Measurements from ENCODE around the gene NFKBIE.

NFKBIE gene

GRCh38 chr6:44258921-44259320 is 6.4 kb downstream of the NFKBIE start:
- H3K23ac ChIP-seq (ENCODE audit: low read length in 2 of 2): no peak overlapping the region
- H3K27ac ChIP-seq (ENCODE audit: low read length, poor library complexity, severe bottlenecking): no peak overlapping the region
- H3K79me1 ChIP-seq (replicated peaks; ENCODE audit: low read length, poor library complexity, severe bottlenecking): peaks cover 27% of the 10 kb centered on the region
- 97% methylated on average over 3 of the region's 3 CpGs for WGBS
- no peak overlapping the region for H2BK120ac ChIP-seq (ENCODE audit: low read depth, low read length)
- H3K36me3 ChIP-seq (ENCODE audit: control insufficient read depth in 1 of 2, insufficient read depth in 2 of 2, low read depth in 1 of 2, low read length in 2 of 2): peaks cover 48 to 51% of the 10 kb centered on the region in 2 experiments
- H2BK15ac ChIP-seq (ENCODE audit: low read depth, poor library complexity, severe bottlenecking): no peak overlapping the region
- no peak overlapping the region for H3K4me3 ChIP-seq (ENCODE audit: insufficient read depth in 1 of 2, low read depth in 1 of 2, low read length in 2 of 2)
- H2AFZ ChIP-seq (ENCODE audit: low read depth, low read length): no peak overlapping the region
- no peak overlapping the region for H3K4ac ChIP-seq (ENCODE audit: low read depth in 1 of 2, low read length in 2 of 2)
- H2AK5ac ChIP-seq (ENCODE audit: low read length, severe bottlenecking): no peak overlapping the region
- H3K4me1 ChIP-seq (ENCODE audit: control insufficient read depth, insufficient read depth, low read depth, low read length): peaks cover 43% of the 10 kb centered on the region
- H3K9me3 ChIP-seq (ENCODE audit: control insufficient read depth, low read length): no peaks in the 10 kb centered on the region
- no peaks in the 10 kb centered on the region for H3K27me3 ChIP-seq (ENCODE audit: control insufficient read depth in 1 of 2, insufficient read depth in 1 of 2, low read length in 2 of 2)
- no peak overlapping the region for H3K9ac ChIP-seq (ENCODE audit: low read length)
- no peak overlapping the region for H3K18ac ChIP-seq (ENCODE audit: low read depth in 1 of 2, low read length in 2 of 2)
- no peak overlapping the region for H2BK5ac ChIP-seq (ENCODE audit: low read depth, low read length, poor library complexity, severe bottlenecking)
- H3K14ac ChIP-seq (ENCODE audit: low read length in 2 of 2): no peak overlapping the region
- H4K91ac ChIP-seq (ENCODE audit: low read length): no peak overlapping the region
- H2BK12ac ChIP-seq (ENCODE audit: low read length in 2 of 2): no peak overlapping the region
- DNase-seq: no peak
- H3K4me2 ChIP-seq (ENCODE audit: low read length, poor library complexity, severe bottlenecking): no peak overlapping the region
- H4K8ac ChIP-seq (ENCODE audit: low read length): no peak overlapping the region

- Histone ChIP-seq H3K23ac (ENCODE audit: low read length in 2 of 2) (no peak overlapping the region), H4K91ac (ENCODE audit: low read length) (peak overlapping the region; percentile 64), H2AFZ (ENCODE audit: low read depth, low read length) (no peak overlapping the region), H4K8ac (ENCODE audit: low read length) (peak overlapping the region; percentile 21), H3K4ac (ENCODE audit: low read depth in 1 of 2, low read length in 2 of 2) (no peak overlapping the region), H3K18ac (ENCODE audit: low read depth in 1 of 2, low read length in 2 of 2) (no peak overlapping the region), H3K14ac (ENCODE audit: low read length in 2 of 2) (no peak overlapping the region), H3K9me3 (ENCODE audit: control insufficient read depth, low read length) (no peaks in the 10 kb centered on the region), H2BK5ac (ENCODE audit: low read depth, low read length, poor library complexity, severe bottlenecking) (no peak overlapping the region), H2BK120ac (ENCODE audit: low read depth, low read length) (no peak overlapping the region), H3K79me1 (replicated peaks; ENCODE audit: low read length, poor library complexity, severe bottlenecking) (peaks cover 23% of the 10 kb centered on the region), H2BK15ac (ENCODE audit: low read depth, poor library complexity, severe bottlenecking) (no peak overlapping the region), H3K4me3 (ENCODE audit: insufficient read depth in 1 of 2, low read depth in 1 of 2, low read length in 2 of 2) (no peak overlapping the region), H3K27ac (ENCODE audit: low read length, poor library complexity, severe bottlenecking) (no peak overlapping the region), H3K9ac (ENCODE audit: low read length) (no peak overlapping the region), H2AK5ac (ENCODE audit: low read length, severe bottlenecking) (no peak overlapping the region), H3K27me3 (ENCODE audit: control insufficient read depth in 1 of 2, insufficient read depth in 1 of 2, low read length in 2 of 2) (no peaks in the 10 kb centered on the region), H3K4me2 (ENCODE audit: low read length, poor library complexity, severe bottlenecking) (no peak overlapping the region), H2BK12ac (ENCODE audit: low read length in 2 of 2) (no peak overlapping the region), H3K36me3 (ENCODE audit: control insufficient read depth in 1 of 2, insufficient read depth in 2 of 2, low read depth in 1 of 2, low read length in 2 of 2) (peaks cover 53% of the 10 kb centered on the region in 2 experiments), H3K4me1 (ENCODE audit: control insufficient read depth, insufficient read depth, low read depth, low read length) (peaks cover 38% of the 10 kb centered on the region)
- 85% methylated on average over 9 of the region's 9 CpGs for WGBS
- DNase-seq: no peak
Observed at GRCh38 chr6:44258325-44258863, 7.0 kb downstream of the NFKBIE start.

- Histone ChIP-seq H3K4me2 (ENCODE audit: low read length, poor library complexity, severe bottlenecking) (peak overlapping the region; percentile 40), H3K4ac (ENCODE audit: low read depth in 1 of 2, low read length in 2 of 2) (peak overlapping the region; percentile 0 to 3), H3K14ac (ENCODE audit: low read length in 2 of 2) (peak overlapping the region in 1 of 2 experiments; percentile 0), H3K79me1 (replicated peaks; ENCODE audit: low read length, poor library complexity, severe bottlenecking) (peaks cover 23% of the 10 kb centered on the region), H2BK120ac (ENCODE audit: low read depth, low read length) (peak overlapping the region; percentile 2), H3K9me3 (ENCODE audit: control insufficient read depth, low read length) (no peaks in the 10 kb centered on the region), H4K91ac (ENCODE audit: low read length) (peak overlapping the region; percentile 64), H3K9ac (ENCODE audit: low read length) (peak overlapping the region; percentile 79), H3K27me3 (ENCODE audit: control insufficient read depth in 1 of 2, insufficient read depth in 1 of 2, low read length in 2 of 2) (no peaks in the 10 kb centered on the region), H2BK12ac (ENCODE audit: low read length in 2 of 2) (peak overlapping the region in 1 of 2 experiments; percentile 2), H2AFZ (ENCODE audit: low read depth, low read length) (peak overlapping the region; percentile 30), H3K18ac (ENCODE audit: low read depth in 1 of 2, low read length in 2 of 2) (peak overlapping the region; percentile 34 to 64), H3K4me1 (ENCODE audit: control insufficient read depth, insufficient read depth, low read depth, low read length) (peaks cover 32% of the 10 kb centered on the region), H3K4me3 (ENCODE audit: insufficient read depth in 1 of 2, low read depth in 1 of 2, low read length in 2 of 2) (peak overlapping the region; percentile 81 to 90), H3K27ac (ENCODE audit: low read length, poor library complexity, severe bottlenecking) (peak overlapping the region; percentile 38), H3K36me3 (ENCODE audit: control insufficient read depth in 1 of 2, insufficient read depth in 2 of 2, low read depth in 1 of 2, low read length in 2 of 2) (peaks cover 59% of the 10 kb centered on the region in 2 experiments), H2BK15ac (ENCODE audit: low read depth, poor library complexity, severe bottlenecking) (peak overlapping the region; percentile 93), H3K23ac (ENCODE audit: low read length in 2 of 2) (peak overlapping the region in 1 of 2 experiments; percentile 78), H4K8ac (ENCODE audit: low read length) (peak overlapping the region; percentile 86), H2AK5ac (ENCODE audit: low read length, severe bottlenecking) (no peak overlapping the region), H2BK5ac (ENCODE audit: low read depth, low read length, poor library complexity, severe bottlenecking) (no peak overlapping the region)
- WGBS: 46% methylated on average over 15 of the region's 15 CpGs
- no peak for DNase-seq
Observed at GRCh38 chr6:44257753-44258324, 7.5 kb downstream of the NFKBIE start.

GRCh38 chr6:44257025-44257752 is 8.2 kb downstream of the NFKBIE start, which contains the start of gene SLC35B2:
Gene SLC35B2 (minus strand): TSS chr6:44257528. CDS start chr6:44257410, 118 bp downstream.
- Histone ChIP-seq H2BK5ac (ENCODE audit: low read depth, low read length, poor library complexity, severe bottlenecking) (peak within 1 kb of the TSS; percentile 61), H3K9ac (ENCODE audit: low read length) (peak within 1 kb of the TSS; percentile 95), H2BK12ac (ENCODE audit: low read length in 2 of 2) (peak within 1 kb of the TSS in 1 of 2 experiments; percentile 15), H3K79me1 (replicated peaks; ENCODE audit: low read length, poor library complexity, severe bottlenecking) (peaks cover 22% of the 10 kb centered on the region), H2BK15ac (ENCODE audit: low read depth, poor library complexity, severe bottlenecking) (peak within 1 kb of the TSS; percentile 93), H4K8ac (ENCODE audit: low read length) (peak within 1 kb of the TSS; percentile 88), H2BK120ac (ENCODE audit: low read depth, low read length) (peak within 1 kb of the TSS; percentile 82), H3K27me3 (ENCODE audit: control insufficient read depth in 1 of 2, insufficient read depth in 1 of 2, low read length in 2 of 2) (no peaks in the 10 kb centered on the region), H3K18ac (ENCODE audit: low read depth in 1 of 2, low read length in 2 of 2) (peak within 1 kb of the TSS; percentile 94 to 95), H4K91ac (ENCODE audit: low read length) (peak within 1 kb of the TSS; percentile 79), H3K14ac (ENCODE audit: low read length in 2 of 2) (peak within 1 kb of the TSS in 1 of 2 experiments; percentile 71), H3K23ac (ENCODE audit: low read length in 2 of 2) (peak within 1 kb of the TSS in 1 of 2 experiments; percentile 78), H3K36me3 (ENCODE audit: control insufficient read depth in 1 of 2, insufficient read depth in 2 of 2, low read depth in 1 of 2, low read length in 2 of 2) (peaks cover 59 to 65% of the 10 kb centered on the region in 2 experiments), H3K27ac (ENCODE audit: low read length, poor library complexity, severe bottlenecking) (peak within 1 kb of the TSS; percentile 80), H3K4ac (ENCODE audit: low read depth in 1 of 2, low read length in 2 of 2) (peak within 1 kb of the TSS; percentile 71 to 80), H3K4me3 (ENCODE audit: insufficient read depth in 1 of 2, low read depth in 1 of 2, low read length in 2 of 2) (peak within 1 kb of the TSS; percentile 81 to 90), H2AFZ (ENCODE audit: low read depth, low read length) (peak within 1 kb of the TSS; percentile 30), H3K9me3 (ENCODE audit: control insufficient read depth, low read length) (no peaks in the 10 kb centered on the region), H3K4me1 (ENCODE audit: control insufficient read depth, insufficient read depth, low read depth, low read length) (peaks cover 26% of the 10 kb centered on the region), H3K4me2 (ENCODE audit: low read length, poor library complexity, severe bottlenecking) (peak within 1 kb of the TSS; percentile 56), H2AK5ac (ENCODE audit: low read length, severe bottlenecking) (no peak within 1 kb of the TSS)
- WGBS: under 1% methylated on average over 65 of the region's 80 CpGs
- peak; percentile 81 for DNase-seq

All from mesenchymal stem cell (in vitro differentiated cells and primary cell).